Measurements from ENCODE around the gene IRF7.

GRCh38 chr11:665062-665703, 49.4 kb upstream of the IRF7 start:
- TF ChIP-seq POLR2AphosphoS5 (IDR thresholded peaks at IDR 0.05) (peak in 1 of 3 donors; percentile 16), CTCF (IDR thresholded peaks at IDR 0.05) (no peak), POLR2A (IDR thresholded peaks at IDR 0.05) (no peak), EP300 (IDR thresholded peaks at IDR 0.05; ENCODE audit: low read depth) (no peak)

All from transverse colon (tissue), 4 donors.